ENCODE data around the gene CSGALNACT2. TPM values are rescaled to one million over a fixed set of nuclear protein-coding genes. Genes with fewer than 3 reads are reported as not detected.

The CSGALNACT2 gene
- total RNA-seq, 1 donor from 2014 or later = 38.7 TPM

GRCh38 chr10:43160921-43161255 lies 22.6 kb downstream of the CSGALNACT2 start:
- H3K27ac Mint-ChIP-seq (ENCODE audit: unreplicated experiment) = peak overlapping the region; percentile 89
- no peak for TF ChIP-seq CTCF (IDR thresholded peaks at IDR 0.05)
- no peaks in the 10 kb centered on the region for H3K27me3 Mint-ChIP-seq (ENCODE audit: low read depth)
- H3K4me3 Mint-ChIP-seq (ENCODE audit: unreplicated experiment) = no peak overlapping the region
- DNase-seq (ENCODE audit: low spot score) = no peak
- no peaks in the 10 kb centered on the region for H3K9me3 Mint-ChIP-seq (ENCODE audit: low read depth)
- H3K4me1 Mint-ChIP-seq (ENCODE audit: low read depth) = peaks cover 36% of the 10 kb centered on the region
- peaks cover 16% of the 10 kb centered on the region for H3K36me3 Mint-ChIP-seq (ENCODE audit: low read depth)

GRCh38 chr10:43162604-43163003 lies 24.4 kb downstream of the CSGALNACT2 start:
- Mint-ChIP-seq H3K36me3 (ENCODE audit: low read depth) (peaks cover 16% of the 10 kb centered on the region), H3K27ac (ENCODE audit: unreplicated experiment) (no peak overlapping the region), H3K9me3 (ENCODE audit: low read depth) (no peaks in the 10 kb centered on the region), H3K4me3 (ENCODE audit: unreplicated experiment) (no peak overlapping the region), H3K4me1 (ENCODE audit: low read depth) (peaks cover 21% of the 10 kb centered on the region), H3K27me3 (ENCODE audit: low read depth) (no peaks in the 10 kb centered on the region)
- no peak for DNase-seq (ENCODE audit: low spot score)
- no peak for TF ChIP-seq CTCF (IDR thresholded peaks at IDR 0.05)

- Mint-ChIP-seq H3K9me3 (ENCODE audit: low read depth) (no peaks in the 10 kb centered on the region), H3K36me3 (ENCODE audit: low read depth) (peaks cover 26% of the 10 kb centered on the region), H3K27me3 (ENCODE audit: low read depth) (no peaks in the 10 kb centered on the region), H3K27ac (ENCODE audit: unreplicated experiment) (no peak overlapping the region), H3K4me3 (ENCODE audit: unreplicated experiment) (no peak overlapping the region), H3K4me1 (ENCODE audit: low read depth) (peaks cover 9% of the 10 kb centered on the region)
- TF ChIP-seq CTCF (IDR thresholded peaks at IDR 0.05) = no peak
- DNase-seq (ENCODE audit: low spot score) = no peak
Observed at GRCh38 chr10:43166207-43166879, 28.1 kb downstream of the CSGALNACT2 start.

- H3K9me3 Mint-ChIP-seq (ENCODE audit: low read depth) = no peaks in the 10 kb centered on the region
- DNase-seq (ENCODE audit: low spot score) = no peak
- H3K27me3 Mint-ChIP-seq (ENCODE audit: low read depth) = no peaks in the 10 kb centered on the region
- no peak overlapping the region for H3K27ac Mint-ChIP-seq (ENCODE audit: unreplicated experiment)
- H3K4me1 Mint-ChIP-seq (ENCODE audit: low read depth) = peaks cover 10% of the 10 kb centered on the region
- TF ChIP-seq CTCF (IDR thresholded peaks at IDR 0.05) = no peak
- no peak overlapping the region for H3K4me3 Mint-ChIP-seq (ENCODE audit: unreplicated experiment)
- peaks cover 22% of the 10 kb centered on the region for H3K36me3 Mint-ChIP-seq (ENCODE audit: low read depth)
Observed at GRCh38 chr10:43166880-43167497, 28.7 kb downstream of the CSGALNACT2 start.

- Mint-ChIP-seq H3K4me3 (ENCODE audit: unreplicated experiment) (no peak overlapping the region), H3K36me3 (ENCODE audit: low read depth) (peaks cover 22% of the 10 kb centered on the region), H3K27me3 (ENCODE audit: low read depth) (no peaks in the 10 kb centered on the region), H3K27ac (ENCODE audit: unreplicated experiment) (no peak overlapping the region), H3K4me1 (ENCODE audit: low read depth) (peaks cover 11% of the 10 kb centered on the region), H3K9me3 (ENCODE audit: low read depth) (no peaks in the 10 kb centered on the region)
- DNase-seq (ENCODE audit: low spot score) = no peak
- no peak for TF ChIP-seq CTCF (IDR thresholded peaks at IDR 0.05)
Observed at GRCh38 chr10:43167498-43167889, 29.2 kb downstream of the CSGALNACT2 start.
